GM12891 (cell line): ENCODE results near the gene NUFIP2.

Experiments used
- DNase-seq: peaks from one replicate; pipeline ENCODE4 v3.0.0; 2011; ENCODE audit warnings: low spot score; ENCODE audit not compliant: insufficient read length
- FAIRE-seq: peaks from 2 replicates; lab custom pipeline; 2011; peaks lifted over from hg19 to GRCh38; lab: Jason Lieb, UNC
- PAX5 ChIP-seq: IDR thresholded peaks from 2 replicates; pipeline ENCODE4 v1.6.1; 2011; ENCODE audit warnings: low read length, moderate library complexity, mild to moderate bottlenecking; ENCODE audit not compliant: insufficient read depth, severe bottlenecking
- POLR2A ChIP-seq: IDR thresholded peaks from 2 replicates; pipeline ENCODE4 v1.6.1; 2011; ENCODE audit warnings: low read depth, low read length, control low read depth
- POLR2AphosphoS5 ChIP-seq: IDR thresholded peaks from 2 replicates; pipeline ENCODE4 v1.6.1; 2011; ENCODE audit warnings: low read depth, low read length, control low read depth
- POU2F2 ChIP-seq: IDR thresholded peaks from 2 replicates; pipeline ENCODE4 v1.6.1; 2011; ENCODE audit warnings: low read depth, mild to moderate bottlenecking, control low read depth, low read length, moderate library complexity
- SPI1 ChIP-seq: IDR thresholded peaks from 2 replicates; pipeline ENCODE4 v1.6.1; 2011; ENCODE audit warnings: low read depth, low read length, control low read depth
- TAF1 ChIP-seq: IDR thresholded peaks from 2 replicates; pipeline ENCODE4 v1.6.1; 2011; ENCODE audit warnings: low read depth, low read length, control low read depth

NUFIP2 gene

DNA sequence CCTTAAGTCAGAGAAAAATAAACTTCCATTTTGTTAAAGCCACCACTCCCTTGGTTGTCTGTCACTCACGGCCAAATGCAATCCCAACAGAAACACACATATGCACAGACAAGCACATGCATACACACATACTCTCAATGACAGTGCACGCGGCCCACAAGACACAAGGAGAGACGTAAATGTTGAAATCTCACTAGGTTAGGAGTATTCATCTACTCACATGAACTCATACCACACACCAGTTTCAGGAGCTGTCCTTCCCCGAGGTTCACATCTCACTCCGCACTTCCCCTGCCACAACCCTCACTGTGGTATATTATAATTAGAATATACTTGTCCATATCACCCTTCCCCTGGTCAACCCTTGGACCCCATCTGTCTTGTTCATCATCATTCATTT lies 77.8 kb downstream of the NUFIP2 start:
- FAIRE-seq (no peak), DNase-seq (no peak)
- TF ChIP-seq TAF1: no peak
- TF ChIP-seq POLR2A: no peak
- TF ChIP-seq PAX5: no peak
- TF ChIP-seq POU2F2: no peak
- TF ChIP-seq SPI1: no peak
- no peak for TF ChIP-seq POLR2AphosphoS5

DNA sequence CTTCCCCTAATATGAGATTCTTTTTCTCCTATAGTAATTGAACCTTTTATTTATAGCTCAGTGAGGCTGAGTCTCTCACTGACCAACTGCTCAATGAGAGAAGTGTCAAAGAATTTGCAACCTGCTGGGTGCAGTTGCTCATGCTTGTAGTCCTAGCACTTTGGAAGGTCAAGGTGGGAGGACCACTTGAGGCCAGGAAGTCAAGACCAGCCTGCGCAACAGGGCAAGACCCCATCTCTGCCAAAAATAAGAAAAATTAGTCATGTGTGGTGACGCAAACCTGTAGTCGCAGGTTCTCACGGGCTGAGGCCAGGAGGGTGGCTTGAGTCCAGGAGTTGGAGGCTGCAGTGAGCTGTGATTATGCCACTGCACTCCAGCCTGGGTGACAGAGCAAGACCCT lies 78.2 kb downstream of the NUFIP2 start:
- no peak for TF ChIP-seq TAF1
- no peak for TF ChIP-seq POU2F2
- no peak for TF ChIP-seq POLR2AphosphoS5
- TF ChIP-seq SPI1: no peak
- no peak for TF ChIP-seq POLR2A
- TF ChIP-seq PAX5: no peak
- no peak for DNase-seq
- FAIRE-seq: no peak

DNA sequence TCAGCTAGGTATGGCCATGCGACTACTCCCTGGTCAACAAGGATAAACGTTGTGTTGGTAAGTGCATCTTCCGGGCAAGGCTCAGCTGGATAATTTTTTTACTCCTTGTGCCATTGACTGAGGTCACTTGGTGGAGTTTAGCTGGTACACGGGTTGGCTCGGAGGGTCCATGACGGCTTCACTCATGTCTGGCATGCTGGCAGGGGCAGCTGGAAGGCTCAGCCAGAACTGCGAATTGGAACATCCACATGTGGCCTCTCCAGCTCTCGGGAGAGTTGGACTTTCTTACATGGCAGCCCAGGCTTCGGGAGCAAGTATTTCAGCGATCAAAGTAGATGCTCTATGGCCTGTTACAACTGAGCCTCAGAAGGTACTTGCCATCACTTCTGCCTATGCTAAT lies 78.8 kb downstream of the NUFIP2 start:
- FAIRE-seq: no peak
- TF ChIP-seq SPI1: no peak
- no peak for TF ChIP-seq POLR2A
- no peak for TF ChIP-seq POLR2AphosphoS5
- TF ChIP-seq TAF1: no peak
- TF ChIP-seq POU2F2: no peak
- TF ChIP-seq PAX5: no peak
- no peak for DNase-seq

DNA sequence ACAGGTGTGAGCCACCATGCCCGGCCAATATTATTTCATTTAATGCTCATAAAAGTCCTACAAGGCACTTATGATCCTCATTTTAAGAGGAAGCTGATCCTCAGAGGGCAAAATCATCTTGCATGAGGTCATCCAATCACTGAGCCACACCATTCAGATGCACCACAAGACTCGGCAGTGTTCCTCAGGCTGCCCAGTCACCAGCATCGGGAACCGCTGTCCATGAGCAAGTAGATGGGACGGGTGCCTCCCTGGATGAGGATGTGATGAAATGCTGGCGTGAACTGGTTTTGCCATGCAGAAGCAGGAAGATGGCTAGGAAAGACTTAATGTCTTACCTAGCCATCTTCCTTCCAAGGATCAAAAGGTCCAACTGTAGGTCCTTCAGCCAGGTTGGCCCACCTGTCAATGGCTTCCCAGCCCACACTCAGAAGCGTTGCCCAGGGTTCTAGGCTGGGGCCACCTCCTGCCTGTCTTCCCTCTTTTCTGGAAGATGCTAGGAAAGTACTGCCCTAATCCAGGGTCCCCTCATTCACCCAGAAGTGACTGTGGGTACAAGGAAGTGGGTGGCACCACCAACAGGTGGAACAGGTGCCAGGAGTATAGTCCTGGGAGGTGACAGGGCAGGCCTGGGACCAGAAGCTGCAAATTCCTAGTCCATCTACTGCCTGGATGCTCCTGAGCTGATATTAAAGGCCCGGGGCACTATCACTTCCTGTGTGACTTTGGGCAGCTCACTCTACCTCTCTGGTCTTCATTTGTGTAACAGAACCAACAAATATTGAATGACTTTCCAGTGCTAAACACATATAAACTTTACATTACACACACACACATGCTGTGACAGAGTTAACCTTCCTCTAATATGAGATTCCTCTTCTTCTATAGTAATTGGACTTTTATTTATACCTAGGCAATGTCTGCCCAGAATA lies 79.5 kb downstream of the NUFIP2 start:
- no peak for TF ChIP-seq SPI1
- no peak for TF ChIP-seq PAX5
- no peak for TF ChIP-seq TAF1
- TF ChIP-seq POLR2A: no peak
- TF ChIP-seq POLR2AphosphoS5: no peak
- TF ChIP-seq POU2F2: no peak
- FAIRE-seq (no peak), DNase-seq (no peak)

DNA sequence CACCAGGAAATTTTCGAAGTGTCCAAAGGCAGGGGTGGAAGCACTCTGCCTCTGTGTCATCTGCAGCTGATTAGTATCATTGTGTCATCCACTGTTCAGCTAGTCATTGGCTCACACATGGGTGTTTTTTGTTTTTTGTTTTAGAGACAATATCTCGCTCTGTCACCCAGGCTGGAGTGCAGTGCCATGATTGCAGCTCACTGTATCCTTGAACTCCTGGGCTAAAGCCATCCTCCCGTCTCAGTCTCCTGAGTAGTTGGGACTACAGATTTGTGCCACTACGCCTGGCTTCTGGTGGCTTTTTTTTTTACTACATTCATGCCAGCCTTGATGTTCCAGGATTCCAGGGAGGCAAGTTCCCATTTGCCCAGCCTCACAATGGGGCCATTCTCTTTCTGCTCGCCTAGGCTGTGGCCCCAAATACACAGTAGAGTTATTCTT lies 81.2 kb downstream of the NUFIP2 start:
- FAIRE-seq (no peak), DNase-seq (no peak)
- TF ChIP-seq SPI1 (no peak), POU2F2 (no peak), POLR2A (no peak), TAF1 (no peak), PAX5 (no peak), POLR2AphosphoS5 (no peak)

DNA sequence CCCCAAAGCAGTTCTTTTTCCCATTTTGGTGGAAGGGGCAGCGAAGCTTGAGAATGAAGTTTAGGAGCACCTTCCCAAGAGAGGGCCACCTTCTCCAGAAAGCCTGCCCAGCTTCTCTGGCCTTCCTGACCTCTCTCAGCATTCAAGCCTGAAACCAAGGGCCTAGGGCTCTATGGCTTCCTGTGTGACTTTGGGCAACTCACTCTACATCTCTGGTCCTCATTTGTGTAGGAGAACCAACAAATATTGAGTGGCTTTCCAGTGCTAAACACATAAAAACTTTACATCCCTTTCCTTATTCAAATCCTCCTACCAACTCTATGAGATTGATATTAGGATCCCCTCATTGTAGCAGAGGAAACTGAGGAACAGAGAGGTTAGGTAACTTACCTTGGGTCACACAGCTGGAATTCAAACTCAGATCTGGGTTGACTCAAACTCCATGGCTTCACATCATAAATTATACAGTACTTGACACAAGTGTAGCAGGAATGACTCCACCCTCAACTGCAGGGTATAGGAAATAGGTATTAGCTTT lies 81.8 kb downstream of the NUFIP2 start:
- FAIRE-seq (no peak), DNase-seq (no peak)
- TF ChIP-seq TAF1 (no peak), PAX5 (no peak), POLR2A (no peak), POU2F2 (no peak), SPI1 (no peak), POLR2AphosphoS5 (no peak)

DNA sequence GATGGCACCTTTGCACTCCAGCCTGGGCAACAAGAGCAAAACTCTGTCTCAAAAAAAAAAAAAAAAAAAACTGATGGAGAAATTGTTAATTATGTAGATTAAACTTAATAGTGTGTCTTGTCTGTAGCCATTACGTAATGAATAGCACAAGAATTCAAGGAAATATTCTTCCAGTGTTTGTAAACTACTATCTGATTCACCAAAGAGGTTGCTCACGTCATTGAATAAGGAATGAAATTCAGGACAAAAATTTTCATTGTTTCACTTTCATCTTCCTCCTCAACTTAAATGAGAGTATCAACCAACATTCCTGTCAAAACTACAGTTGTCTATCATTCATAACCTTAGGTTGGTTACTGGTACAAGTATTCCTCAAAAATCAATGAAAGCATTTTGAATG lies 83.1 kb downstream of the NUFIP2 start:
- TF ChIP-seq PAX5 (no peak), TAF1 (no peak), POLR2AphosphoS5 (no peak), POU2F2 (no peak), POLR2A (no peak), SPI1 (no peak)
- no peak for FAIRE-seq
- no peak for DNase-seq

DNA sequence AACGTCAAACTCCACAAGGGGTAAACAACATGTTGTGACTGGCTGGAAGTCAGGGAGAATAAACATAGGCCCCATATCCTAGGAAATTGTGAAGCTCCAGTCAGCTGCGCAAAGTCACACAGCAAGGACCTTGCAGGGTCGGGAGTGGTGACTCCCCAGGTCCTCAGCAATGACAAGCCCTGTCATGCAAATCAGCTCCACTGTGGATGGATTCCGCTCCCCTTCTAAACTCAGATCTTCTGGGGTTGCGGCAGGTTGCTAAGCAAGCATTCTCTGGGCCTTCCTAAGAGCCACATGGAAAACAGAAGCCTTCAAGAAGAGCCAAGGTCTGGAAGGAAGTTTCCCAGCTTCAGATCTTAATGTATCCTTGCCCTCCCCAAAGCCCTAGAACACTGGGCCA lies 84.9 kb downstream of the NUFIP2 start:
- DNase-seq (no peak), FAIRE-seq (no peak)
- TF ChIP-seq PAX5 (no peak), SPI1 (no peak), POLR2AphosphoS5 (no peak), POLR2A (no peak), POU2F2 (no peak), TAF1 (no peak)

DNA sequence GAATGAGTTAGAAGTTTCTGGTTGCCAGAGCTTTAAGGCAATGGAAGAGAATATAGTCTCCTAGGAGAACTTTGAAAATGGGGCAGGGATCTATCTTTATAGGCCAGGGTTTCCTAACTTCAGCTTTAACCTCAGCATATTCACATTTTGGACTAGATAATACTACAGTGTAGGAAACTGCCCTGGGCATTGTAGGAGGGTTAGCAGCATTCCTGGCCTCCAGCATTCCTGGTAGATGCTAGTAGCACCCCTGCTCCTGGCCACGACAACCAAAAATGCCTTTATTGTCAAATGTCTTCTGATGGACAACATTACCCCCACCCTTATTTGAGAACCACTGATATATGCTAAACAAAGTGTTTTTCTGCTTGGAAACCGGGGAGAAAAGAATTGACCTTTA lies 86.0 kb downstream of the NUFIP2 start:
- TF ChIP-seq PAX5 (no peak), POLR2A (no peak), POU2F2 (no peak), SPI1 (no peak), POLR2AphosphoS5 (no peak), TAF1 (no peak)
- FAIRE-seq (no peak), DNase-seq (no peak)
